Glomerular visceral epithelial cell (primary cell): ENCODE results near the gene RGS16.

Experiments used
- DNase-seq: peaks from one replicate; pipeline ENCODE4 v3.0.0-alpha.2; 2016; ENCODE audit errors: extremely low spot score

The RGS16 gene

GRCh38 chr1:182608845-182609610 lies 4.8 kb upstream of the RGS16 start:
- DNase-seq: no peak

GRCh38 chr1:182608236-182608635 lies 4.0 kb upstream of the RGS16 start:
- DNase-seq: no peak

GRCh38 chr1:182607566-182607965 lies 3.4 kb upstream of the RGS16 start:
- DNase-seq: no peak

- no peak for DNase-seq
These were observed 479 bp downstream of the RGS16 start for GRCh38 chr1:182603646-182604174.

GRCh38 chr1:182602935-182603645 lies 1.1 kb downstream of the RGS16 start:
- DNase-seq: no peak

- DNase-seq: no peak
These were observed 2.3 kb downstream of the RGS16 start for GRCh38 chr1:182601913-182602312.

- DNase-seq: peak; percentile 70
These were observed 2.8 kb downstream of the RGS16 start for GRCh38 chr1:182601416-182601786.

GRCh38 chr1:182600745-182601415 lies 3.3 kb downstream of the RGS16 start:
- DNase-seq: no peak

- no peak for DNase-seq
These were observed 4.0 kb downstream of the RGS16 start for GRCh38 chr1:182600036-182600713.

- DNase-seq: no peak
These were observed 4.8 kb downstream of the RGS16 start for GRCh38 chr1:182599339-182599738.

GRCh38 chr1:182598296-182598695 lies 5.9 kb downstream of the RGS16 start:
- DNase-seq: no peak

- DNase-seq: no peak
These were observed 7.3 kb downstream of the RGS16 start for GRCh38 chr1:182596934-182597333.

- peak; percentile 38 for DNase-seq
These were observed 8.4 kb downstream of the RGS16 start for GRCh38 chr1:182595641-182596240.

- no peak for DNase-seq
These were observed 14.3 kb downstream of the RGS16 start for GRCh38 chr1:182589931-182590330.

- no peak for DNase-seq
These were observed 14.7 kb downstream of the RGS16 start for GRCh38 chr1:182589520-182589919.

- DNase-seq: peak; percentile 63
These were observed 15.4 kb downstream of the RGS16 start, which contains the start of gene RNASEL for GRCh38 chr1:182588500-182589396. Gene RNASEL (minus strand): TSS chr1:182589256. CDS start chr1:182586806, 2,450 bp downstream.

GRCh38 chr1:182587666-182588499 lies 16.3 kb downstream of the RGS16 start:
- DNase-seq: no peak

- no peak for DNase-seq
These were observed 17.1 kb downstream of the RGS16 start for GRCh38 chr1:182587093-182587492.

GRCh38 chr1:182586380-182586779 lies 17.8 kb downstream of the RGS16 start:
- DNase-seq: no peak
